ENCODE results near the gene CEP128. TPM values are rescaled to one million over a fixed set of nuclear protein-coding genes. Genes with fewer than 3 reads are reported as not detected.

The CEP128 gene
- total RNA-seq, 1 experiment from 2014 or later, result 12.0 TPM

GRCh38 chr14:80584744-80585505, 356.6 kb downstream of the CEP128 start (continued):
- TF ChIP-seq, protein P1, sequence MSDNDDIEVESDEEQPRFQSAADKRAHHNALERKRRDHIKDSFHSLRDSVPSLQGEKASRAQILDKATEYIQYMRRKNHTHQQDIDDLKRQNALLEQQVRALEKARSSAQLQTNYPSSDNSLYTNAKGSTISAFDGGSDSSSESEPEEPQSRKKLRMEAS (CRISPR knock-in tag; IDR thresholded peaks at IDR 0.05), result no peak

DNA sequence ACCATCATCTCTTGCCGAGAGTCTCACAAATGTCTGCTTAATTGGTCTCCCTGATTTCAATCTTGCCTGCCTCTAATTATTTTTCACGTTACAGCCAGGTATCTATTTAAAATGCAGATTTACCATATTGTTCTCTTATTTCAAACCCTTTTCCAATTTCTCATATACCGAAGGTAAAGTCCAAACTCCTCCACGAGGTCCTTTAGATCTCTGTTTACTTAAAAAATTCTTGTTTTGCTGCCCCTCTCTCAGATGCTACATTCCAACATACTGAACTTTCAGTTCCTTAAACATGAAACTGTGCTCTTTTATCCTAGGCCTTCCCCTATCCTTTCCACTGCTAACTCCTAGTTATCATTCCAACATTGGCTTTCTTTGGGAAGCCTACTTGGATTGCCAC, 363.9 kb downstream of the CEP128 start:
- H3K27me3 Mint-ChIP-seq (ENCODE audit: low read depth), result no peaks in the 10 kb centered on the region
- no peak overlapping the region for H3K27ac Mint-ChIP-seq
- DNase-seq (ENCODE audit: low spot score) (no peak), ATAC-seq (no peak)
- no peak for TF ChIP-seq IRF1 (CRISPR knock-in tag; IDR thresholded peaks at IDR 0.05)
- TF ChIP-seq, protein P2, sequence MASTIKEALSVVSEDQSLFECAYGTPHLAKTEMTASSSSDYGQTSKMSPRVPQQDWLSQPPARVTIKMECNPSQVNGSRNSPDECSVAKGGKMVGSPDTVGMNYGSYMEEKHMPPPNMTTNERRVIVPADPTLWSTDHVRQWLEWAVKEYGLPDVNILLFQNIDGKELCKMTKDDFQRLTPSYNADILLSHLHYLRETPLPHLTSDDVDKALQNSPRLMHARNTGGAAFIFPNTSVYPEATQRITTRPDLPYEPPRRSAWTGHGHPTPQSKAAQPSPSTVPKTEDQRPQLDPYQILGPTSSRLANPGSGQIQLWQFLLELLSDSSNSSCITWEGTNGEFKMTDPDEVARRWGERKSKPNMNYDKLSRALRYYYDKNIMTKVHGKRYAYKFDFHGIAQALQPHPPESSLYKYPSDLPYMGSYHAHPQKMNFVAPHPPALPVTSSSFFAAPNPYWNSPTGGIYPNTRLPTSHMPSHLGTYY (CRISPR knock-in tag; IDR thresholded peaks at IDR 0.05), result no peak
- TF ChIP-seq SP1 (CRISPR knock-in tag; conservative IDR thresholded peaks at IDR 0.05), result no peak
- TF ChIP-seq, protein P3, sequence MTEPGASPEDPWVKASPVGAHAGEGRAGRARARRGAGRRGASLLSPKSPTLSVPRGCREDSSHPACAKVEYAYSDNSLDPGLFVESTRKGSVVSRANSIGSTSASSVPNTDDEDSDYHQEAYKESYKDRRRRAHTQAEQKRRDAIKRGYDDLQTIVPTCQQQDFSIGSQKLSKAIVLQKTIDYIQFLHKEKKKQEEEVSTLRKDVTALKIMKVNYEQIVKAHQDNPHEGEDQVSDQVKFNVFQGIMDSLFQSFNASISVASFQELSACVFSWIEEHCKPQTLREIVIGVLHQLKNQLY (CRISPR knock-in tag; IDR thresholded peaks at IDR 0.05), result no peak
- TF ChIP-seq, protein P1 (CRISPR knock-in tag; IDR thresholded peaks at IDR 0.05), result no peak
- no peak for TF ChIP-seq ZNF425 (CRISPR knock-in tag; conservative IDR thresholded peaks at IDR 0.05)
- no peak for TF ChIP-seq OVOL2 (CRISPR knock-in tag; IDR thresholded peaks at IDR 0.05; ENCODE audit: borderline replicate concordance)
- no peak for TF ChIP-seq NR2C2 (CRISPR knock-in tag; IDR thresholded peaks at IDR 0.05)
- TF ChIP-seq, protein P4, sequence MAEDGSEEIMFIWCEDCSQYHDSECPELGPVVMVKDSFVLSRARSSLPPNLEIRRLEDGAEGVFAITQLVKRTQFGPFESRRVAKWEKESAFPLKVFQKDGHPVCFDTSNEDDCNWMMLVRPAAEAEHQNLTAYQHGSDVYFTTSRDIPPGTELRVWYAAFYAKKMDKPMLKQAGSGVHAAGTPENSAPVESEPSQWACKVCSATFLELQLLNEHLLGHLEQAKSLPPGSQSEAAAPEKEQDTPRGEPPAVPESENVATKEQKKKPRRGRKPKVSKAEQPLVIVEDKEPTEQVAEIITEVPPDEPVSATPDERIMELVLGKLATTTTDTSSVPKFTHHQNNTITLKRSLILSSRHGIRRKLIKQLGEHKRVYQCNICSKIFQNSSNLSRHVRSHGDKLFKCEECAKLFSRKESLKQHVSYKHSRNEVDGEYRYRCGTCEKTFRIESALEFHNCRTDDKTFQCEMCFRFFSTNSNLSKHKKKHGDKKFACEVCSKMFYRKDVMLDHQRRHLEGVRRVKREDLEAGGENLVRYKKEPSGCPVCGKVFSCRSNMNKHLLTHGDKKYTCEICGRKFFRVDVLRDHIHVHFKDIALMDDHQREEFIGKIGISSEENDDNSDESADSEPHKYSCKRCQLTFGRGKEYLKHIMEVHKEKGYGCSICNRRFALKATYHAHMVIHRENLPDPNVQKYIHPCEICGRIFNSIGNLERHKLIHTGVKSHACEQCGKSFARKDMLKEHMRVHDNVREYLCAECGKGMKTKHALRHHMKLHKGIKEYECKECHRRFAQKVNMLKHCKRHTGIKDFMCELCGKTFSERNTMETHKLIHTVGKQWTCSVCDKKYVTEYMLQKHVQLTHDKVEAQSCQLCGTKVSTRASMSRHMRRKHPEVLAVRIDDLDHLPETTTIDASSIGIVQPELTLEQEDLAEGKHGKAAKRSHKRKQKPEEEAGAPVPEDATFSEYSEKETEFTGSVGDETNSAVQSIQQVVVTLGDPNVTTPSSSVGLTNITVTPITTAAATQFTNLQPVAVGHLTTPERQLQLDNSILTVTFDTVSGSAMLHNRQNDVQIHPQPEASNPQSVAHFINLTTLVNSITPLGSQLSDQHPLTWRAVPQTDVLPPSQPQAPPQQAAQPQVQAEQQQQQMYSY (CRISPR knock-in tag; IDR thresholded peaks at IDR 0.05), result no peak
- TF ChIP-seq CDX4 (CRISPR knock-in tag; IDR thresholded peaks at IDR 0.05; ENCODE audit: borderline replicate concordance), result no peak
- TF ChIP-seq FOXJ3 (CRISPR knock-in tag; IDR thresholded peaks at IDR 0.05; ENCODE audit: borderline replicate concordance), result no peak
- TF ChIP-seq ATF6 (CRISPR knock-in tag; IDR thresholded peaks at IDR 0.05), result no peak
- no peak for TF ChIP-seq SMAD4 (CRISPR knock-in tag; IDR thresholded peaks at IDR 0.05)
- no peaks in the 10 kb centered on the region for H3K9me3 Mint-ChIP-seq
- no peak overlapping the region for H3K4me3 Mint-ChIP-seq
- POLR2A ChIA-PET, result no interaction called here
- CTCF ChIA-PET, result interaction anchor here (1.4 kb wide), 1 partner anchor 9 kb away, joined by 3 read pairs; no protein-coding TSS in a partner anchor
- H3K4me1 Mint-ChIP-seq, result peaks cover 16% of the 10 kb centered on the region; the same call in 1 of the 2 replicates
- H3K36me3 Mint-ChIP-seq, result no peaks in the 10 kb centered on the region

Measured in WTC11 (cell line).